PC-9 (cell line): ENCODE data around the gene SNAI3.

Experiments used
- CTCF ChIP-seq: fragments of 200-600 bp; sonication (generic); conservative IDR thresholded peaks from 2 replicates; pipeline ENCODE4 v1.6.1; 2017; ENCODE audit warnings: mixed run types, antibody characterized with exemption, mild to moderate bottlenecking, moderate library complexity
- EZH2 ChIP-seq: fragments of 200-600 bp; sonication (generic); IDR thresholded peaks from 2 replicates; pipeline ENCODE4 v1.8.0; 2017; ENCODE audit warnings: antibody characterized with exemption, low read depth

DNA sequence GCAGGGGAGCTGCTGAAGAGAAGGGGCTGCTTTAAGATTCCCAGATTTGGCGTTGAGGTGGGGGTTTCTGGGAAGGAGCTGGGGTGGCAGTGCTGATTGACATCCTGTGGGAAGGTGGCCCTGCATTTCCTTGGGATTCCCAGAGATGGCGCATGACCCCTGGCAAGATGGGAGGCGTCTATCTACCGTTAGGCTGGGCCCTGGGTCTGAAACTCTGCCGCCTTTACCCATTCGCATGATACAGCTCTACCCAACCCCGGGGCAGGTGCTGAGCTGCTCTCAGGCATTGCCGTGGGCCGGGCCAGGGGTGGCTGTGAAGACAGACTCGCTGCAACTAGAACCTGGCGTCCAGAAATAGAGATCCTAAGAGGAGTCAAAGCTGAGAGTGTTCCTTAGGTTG, 13.5 kb downstream of the SNAI3 start:
- TF ChIP-seq CTCF (peak; percentile 43; the same call in 1 of the 2 replicates), EZH2 (no peak)
